NCI-H1048 (cell line): ENCODE data around the gene SEC24A.
"Not testable (repeated sequence)": the region's sequence is repeated elsewhere in the genome, so short reads cannot be mapped to it uniquely, and the experiment has no call there.

ENCODE experiments used
- DNase-seq: peaks from one replicate; lab custom pipeline; 2025; lab: John Stamatoyannopoulos, UW

Gene SEC24A

DNA sequence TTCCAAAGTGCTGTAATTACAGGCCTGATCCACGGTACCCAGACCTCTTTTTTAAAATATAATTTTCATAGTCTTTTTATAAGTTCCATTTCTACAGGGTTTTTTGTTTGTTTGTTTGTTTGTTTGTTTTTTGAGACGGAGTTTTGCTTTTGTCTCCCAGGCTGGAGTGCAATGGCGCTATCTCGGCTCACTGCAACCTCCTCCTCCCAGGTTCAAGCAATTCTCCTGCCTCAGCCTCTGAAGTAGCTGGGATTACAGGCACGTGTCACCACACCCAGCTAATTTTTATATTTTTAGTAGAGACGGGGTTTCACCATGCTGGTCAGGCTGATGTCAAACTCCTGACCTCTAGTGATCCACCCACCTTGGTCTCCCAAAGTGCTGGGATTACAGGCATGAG is 2.1 kb downstream of the SEC24A start:
- not testable (repeated sequence) for DNase-seq

DNA sequence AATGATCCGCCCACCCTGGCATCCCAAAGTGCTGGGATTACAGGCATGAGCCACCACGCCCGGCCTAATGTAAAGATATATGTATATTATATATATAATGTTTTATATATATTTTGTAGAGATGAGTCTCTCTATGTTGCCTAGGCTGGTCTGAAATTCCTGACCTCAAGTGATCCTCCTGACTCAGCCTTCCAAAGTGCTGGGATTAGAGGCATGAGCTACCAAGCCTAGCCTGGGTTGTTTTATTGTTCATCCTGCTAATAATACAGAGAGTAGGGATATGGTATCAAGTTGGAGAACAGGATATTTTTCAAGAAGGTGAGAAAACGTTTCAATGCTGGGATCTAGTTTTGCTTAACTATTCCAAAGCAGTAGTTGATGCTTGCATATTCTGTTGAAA is 2.9 kb downstream of the SEC24A start:
- DNase-seq, result no peak

DNA sequence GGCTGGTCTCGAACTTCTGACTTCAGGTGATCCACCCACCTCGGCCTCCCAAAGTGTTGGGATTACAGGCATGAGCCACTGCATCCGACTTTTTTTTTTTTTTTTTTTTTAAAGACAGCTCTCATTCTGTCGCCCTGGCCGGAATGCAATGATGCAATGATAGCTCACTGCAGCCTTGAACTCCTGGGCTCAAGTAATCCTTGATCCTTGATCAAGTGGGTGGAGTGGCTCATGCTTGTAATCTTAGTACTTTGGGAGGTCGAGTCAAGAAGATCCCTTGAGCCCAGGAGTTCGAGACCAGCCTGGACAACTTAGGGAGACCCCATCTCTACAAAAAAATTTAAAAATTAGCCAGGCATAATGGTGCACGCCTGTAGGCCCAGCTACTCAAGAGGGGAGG is 8.1 kb downstream of the SEC24A start:
- DNase-seq, result no peak

DNA sequence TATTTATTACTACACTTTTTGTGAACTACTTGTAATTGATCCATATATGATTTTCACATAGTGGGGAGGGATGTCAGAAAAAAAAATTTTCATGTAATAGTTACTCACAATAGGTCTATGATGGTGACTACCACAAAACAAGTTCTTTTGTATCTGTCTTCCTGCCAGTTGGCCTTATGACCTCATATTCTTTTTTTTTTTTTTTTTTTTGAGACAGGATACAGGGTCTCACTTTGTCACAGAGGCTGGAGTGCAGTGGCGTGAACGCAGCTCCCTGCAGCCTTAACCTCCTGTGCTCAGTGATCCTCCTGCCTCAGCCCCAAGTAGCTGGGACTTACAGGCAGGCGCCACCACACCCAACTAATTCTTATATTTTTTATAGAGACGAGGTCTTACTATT is 10.9 kb downstream of the SEC24A start:
- DNase-seq, result no peak

DNA sequence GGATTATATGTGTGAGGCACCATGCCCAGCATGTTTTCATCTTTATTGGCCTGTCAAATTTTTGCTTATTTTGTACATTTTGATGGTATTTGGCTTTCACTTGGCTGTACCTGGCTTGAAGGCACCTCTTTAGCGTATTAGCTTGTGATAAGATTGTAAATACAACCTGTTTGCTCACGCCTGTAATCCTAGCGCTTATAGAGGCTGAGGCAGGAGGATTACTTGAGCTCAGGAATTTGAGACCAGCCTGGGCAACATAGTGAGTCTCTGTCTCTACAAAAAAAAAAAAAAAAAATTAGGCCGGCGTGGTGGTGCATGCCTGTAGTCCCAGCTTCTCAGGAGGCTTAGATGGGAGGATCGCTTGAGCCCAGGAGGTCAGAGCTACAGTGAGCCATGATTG is 11.3 kb downstream of the SEC24A start:
- DNase-seq, result no peak

DNA sequence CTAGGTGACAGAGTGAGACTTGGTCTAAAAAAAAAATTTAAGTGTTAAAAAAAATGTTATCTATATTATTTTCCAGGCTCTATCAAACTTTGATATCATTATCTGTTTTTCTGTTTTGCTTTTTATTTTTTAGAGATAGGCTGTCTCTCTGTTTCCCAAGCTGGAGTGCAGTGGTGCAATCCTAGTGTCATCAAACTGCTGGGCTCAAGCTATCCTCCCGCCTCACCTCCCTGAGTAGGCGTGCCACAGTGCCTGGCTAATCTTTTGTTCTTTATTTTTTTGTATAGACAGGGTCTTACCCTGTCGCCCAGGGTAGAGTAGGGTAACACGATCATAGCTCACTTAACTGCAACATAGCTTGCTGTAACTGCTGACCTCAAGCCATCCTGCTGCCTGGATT is 14.4 kb downstream of the SEC24A start:
- DNase-seq, result no peak

DNA sequence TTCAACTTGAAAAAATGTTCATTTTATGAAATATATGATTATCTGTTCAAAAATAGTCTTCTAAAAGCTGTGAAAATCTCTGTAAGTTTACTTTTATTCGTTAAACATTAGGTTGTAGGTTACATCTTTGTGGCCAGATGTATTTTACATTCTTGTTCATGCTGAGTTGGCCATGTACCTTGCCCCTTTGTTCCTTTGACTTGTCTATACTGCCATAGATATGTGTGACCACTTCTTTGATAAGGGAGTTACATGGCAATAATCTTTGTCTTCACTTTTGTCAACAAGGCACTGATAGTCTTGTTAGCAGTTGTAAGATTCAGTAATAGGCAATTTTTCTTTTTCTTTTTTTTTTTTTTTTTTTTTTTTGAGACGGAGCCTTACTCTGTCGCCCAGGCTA is 15.9 kb downstream of the SEC24A start:
- DNase-seq, result no peak

DNA sequence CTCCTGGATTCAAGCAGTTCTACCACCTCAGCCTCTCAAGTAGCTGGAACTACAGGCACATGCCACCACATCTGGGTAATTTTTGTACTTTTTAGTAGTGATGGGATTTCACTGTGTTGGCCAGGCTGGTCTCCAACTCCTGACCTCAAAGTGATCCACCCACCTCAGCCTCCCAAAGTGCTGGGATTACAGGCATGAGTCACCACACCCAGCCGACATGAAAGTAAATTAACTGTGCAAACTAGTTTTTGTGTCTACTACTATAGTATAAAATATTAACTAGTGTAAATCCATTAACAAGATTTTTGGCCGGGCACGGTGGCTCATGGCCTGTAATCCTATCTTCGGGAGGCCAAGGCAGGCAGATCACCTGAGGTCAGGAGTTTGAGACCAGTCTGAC is 25.0 kb downstream of the SEC24A start:
- not testable (repeated sequence) for DNase-seq

DNA sequence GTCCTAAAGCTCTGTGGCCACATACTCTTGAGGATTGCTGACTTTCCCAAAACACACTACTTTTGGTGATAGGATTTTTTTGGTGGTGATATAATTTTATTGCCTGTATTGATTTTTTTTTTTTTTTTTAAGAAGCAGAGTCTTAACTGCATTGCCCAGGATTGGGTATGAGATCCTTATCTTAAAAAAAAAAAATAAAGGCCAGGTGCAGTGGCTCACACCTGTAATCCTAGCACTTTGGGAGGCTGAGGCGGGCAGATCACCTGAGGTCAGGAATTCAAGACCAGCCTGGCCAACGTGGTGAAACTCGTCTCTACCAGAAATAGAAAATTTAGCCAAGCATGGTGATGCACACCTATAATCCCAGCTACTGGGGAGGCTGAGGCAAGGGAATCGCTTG is 28.8 kb downstream of the SEC24A start:
- DNase-seq, result not testable (repeated sequence)

DNA sequence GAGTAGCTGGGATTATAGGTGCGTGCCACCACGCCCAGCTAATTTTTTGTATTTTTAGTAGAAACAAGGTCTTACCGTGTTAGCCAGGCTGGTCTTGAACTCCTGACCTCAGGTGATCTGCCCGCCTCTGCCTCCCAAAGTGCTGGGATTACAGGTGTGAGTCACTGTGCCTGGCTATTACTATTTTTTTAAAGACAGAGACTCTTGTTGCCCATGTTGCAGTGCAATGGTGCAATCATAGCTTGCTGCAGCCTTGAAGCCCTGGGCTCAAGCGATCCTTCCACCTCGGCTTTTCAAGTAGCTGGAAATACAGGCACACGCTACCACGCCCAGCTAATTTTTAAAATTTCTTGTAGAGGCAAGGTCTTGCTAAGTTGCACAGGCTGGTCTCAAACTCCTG is 41.6 kb downstream of the SEC24A start:
- DNase-seq, result not testable (repeated sequence)

DNA sequence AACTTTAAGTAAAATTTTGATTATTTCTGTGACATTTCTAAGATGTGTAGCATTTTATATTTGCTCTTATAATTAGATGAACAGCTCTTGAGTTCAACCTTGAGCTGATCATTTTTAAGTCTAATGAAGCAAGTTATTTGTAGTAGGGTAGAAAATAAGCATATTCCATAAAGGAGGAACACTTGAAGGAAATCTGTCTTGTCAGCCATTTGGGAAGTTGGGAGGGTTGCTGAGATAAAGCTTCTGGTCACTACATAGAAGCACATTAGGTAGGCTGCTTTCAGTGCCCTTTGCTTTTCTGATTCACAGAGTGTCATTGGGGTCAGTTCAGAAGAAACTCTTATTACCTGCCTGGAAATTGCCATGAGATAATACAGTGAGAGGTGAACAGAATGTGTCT is 44.1 kb downstream of the SEC24A start:
- DNase-seq, result no peak

DNA sequence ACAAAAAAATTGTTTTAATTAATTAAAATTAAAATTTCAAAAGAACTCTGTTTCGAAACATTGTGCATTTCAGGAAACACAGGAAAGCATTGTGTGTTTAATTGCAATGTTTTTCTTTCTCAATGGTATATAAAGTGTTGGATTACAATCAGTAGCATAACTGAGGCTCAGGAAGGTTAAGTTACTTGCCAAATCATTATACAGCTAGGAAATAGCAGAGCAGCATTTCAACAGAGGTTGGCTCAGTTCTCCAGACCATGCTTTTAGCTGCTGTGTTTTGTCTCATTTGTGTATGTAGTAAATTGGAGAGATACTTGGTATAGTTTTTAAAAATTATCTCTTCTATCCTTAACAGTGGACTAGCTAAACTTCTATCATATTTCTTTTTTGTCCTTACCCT is 59.7 kb downstream of the SEC24A start:
- DNase-seq, result no peak

DNA sequence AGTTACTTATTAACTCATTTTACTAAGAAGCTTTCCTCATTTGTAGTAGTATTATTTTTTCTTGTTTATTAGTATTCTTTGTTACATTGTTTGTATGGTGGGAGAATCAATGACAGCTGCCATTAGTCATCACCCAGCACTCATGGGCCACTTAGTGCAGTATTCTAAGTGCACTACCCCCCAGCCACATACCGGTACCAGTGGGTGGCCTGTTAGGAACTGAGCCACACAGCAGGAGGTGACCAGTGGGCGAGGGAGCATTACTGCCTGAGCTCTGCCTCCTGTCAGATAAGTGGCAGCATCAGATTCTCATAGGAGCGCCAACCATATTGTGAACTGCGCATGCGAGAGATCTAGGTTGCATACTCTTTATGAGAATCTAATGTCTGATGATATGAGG is 65.5 kb downstream of the SEC24A start:
- DNase-seq, result no peak

DNA sequence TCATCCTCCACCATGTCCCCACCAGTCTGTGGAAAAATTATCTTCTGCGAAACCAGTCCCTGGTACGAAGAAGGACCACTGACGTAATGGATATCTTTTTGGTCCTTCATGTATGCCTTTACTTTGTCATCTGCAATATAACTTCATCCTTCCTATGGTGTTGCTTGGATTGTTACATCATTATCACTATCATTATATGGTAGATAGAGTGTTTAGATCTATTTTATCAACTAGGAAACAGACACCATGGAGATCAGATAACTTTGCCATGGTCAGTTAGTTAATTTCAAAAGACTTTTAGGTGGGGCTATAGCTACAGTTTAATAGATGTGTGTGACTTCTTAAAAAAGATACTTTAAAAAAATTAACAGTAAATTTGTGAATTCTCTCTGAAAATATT is 66.0 kb downstream of the SEC24A start:
- no peak for DNase-seq

DNA sequence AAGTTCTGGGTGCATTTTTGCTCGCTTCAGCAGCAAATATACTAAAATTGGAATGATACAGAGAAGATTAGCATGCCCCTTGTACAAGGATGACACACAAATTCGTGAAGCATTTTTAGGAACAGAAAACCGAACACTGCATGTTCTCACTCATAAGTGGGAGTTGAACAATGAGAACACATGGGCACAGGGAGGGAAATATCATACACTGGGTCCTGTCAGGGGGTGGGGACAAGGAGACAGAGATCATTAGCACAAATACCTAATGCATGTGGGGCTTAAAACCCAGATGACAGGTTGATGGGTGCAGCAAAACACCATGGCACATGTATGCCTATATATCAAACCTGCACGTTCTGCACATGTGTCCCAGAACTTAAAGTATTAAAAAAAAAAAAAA is 66.9 kb downstream of the SEC24A start:
- DNase-seq, result not testable (repeated sequence)

DNA sequence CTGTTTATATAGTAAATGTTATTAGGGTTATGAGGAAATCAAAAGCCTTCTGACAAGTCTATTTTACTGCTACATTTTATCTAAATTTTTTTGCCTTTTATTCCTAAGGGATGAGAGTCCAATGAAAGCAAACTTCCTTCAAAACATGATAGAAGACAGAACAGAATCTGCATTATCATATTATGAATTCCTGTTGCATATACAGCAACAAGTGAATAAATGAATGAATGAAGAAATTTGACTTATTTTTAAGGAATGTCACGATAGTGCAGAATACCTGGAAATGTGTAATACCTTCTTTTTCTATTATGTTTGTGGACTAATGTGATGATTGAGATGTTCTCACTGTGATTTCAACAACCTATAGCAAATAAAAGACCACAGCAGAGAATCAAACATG is 76.3 kb downstream of the SEC24A start:
- DNase-seq, result no peak

DNA sequence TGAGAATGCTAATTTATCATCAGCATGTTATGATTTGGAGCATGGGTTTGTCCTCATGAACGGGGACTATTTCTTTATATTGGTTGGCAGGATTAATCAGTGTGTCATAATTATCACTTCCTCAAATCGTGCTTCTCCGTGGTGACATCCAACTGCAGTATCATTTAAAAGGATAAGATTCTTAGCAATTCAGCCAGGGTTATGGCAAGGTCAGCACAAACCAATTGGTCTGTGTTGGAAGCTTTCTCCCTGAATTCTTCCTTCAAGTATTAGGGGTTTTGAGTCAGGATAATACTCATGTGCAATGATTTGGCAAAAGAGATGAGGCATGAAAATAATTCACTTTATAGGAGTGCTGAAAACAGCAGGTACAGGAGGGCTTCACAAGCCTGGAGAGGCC is 84.2 kb downstream of the SEC24A start:
- DNase-seq, result no peak

DNA sequence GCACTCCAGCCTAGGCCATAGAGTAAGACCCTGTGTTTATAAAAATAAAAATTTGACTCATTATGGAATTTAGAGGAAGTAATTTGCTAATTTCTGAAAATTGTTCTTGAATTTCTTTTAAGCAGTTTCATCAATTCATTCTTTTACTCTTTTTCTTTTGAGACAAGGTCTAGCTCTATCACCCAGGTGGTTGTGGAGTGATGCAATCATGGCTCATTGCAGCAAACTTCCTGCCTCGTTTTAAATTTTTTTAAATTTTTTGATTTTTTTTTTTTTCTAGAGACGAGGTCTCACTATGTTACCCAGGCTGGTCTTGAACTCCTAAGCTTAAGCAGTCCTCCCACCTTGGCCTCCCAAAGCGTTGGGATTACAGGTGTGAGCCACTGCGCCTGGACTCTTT is 86.7 kb downstream of the SEC24A start:
- DNase-seq, result no peak

DNA sequence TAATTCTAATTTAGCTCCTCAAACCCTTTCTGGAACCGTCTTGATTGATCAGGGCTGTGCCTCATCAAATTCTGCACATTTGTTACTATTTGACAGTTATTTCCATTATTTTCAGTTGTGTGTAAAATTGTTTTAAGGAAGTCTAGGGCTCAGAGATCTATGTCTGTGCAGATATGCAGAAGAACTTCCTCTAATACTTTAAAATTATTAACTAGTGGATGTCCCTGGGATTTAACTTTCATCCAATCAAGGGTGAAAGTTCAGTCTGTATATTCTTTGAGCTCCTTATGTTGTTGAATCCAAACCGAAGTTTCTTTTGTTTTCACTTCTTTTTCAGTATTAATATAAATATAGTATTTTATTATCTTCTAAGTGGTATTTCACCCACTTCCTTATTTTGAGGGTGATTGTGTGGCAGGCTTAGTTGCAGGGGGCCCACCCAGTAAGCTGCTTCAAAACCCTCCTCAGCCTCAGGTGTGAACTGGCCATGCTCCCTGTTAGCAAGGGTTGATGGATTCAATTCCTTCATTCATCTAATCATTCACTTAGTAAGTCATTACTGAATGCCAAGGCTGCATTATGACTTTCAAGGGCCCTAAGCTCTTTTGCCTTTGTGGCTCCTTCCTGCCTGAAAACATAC is 87.7 kb downstream of the SEC24A start:
- DNase-seq, result no peak

DNA sequence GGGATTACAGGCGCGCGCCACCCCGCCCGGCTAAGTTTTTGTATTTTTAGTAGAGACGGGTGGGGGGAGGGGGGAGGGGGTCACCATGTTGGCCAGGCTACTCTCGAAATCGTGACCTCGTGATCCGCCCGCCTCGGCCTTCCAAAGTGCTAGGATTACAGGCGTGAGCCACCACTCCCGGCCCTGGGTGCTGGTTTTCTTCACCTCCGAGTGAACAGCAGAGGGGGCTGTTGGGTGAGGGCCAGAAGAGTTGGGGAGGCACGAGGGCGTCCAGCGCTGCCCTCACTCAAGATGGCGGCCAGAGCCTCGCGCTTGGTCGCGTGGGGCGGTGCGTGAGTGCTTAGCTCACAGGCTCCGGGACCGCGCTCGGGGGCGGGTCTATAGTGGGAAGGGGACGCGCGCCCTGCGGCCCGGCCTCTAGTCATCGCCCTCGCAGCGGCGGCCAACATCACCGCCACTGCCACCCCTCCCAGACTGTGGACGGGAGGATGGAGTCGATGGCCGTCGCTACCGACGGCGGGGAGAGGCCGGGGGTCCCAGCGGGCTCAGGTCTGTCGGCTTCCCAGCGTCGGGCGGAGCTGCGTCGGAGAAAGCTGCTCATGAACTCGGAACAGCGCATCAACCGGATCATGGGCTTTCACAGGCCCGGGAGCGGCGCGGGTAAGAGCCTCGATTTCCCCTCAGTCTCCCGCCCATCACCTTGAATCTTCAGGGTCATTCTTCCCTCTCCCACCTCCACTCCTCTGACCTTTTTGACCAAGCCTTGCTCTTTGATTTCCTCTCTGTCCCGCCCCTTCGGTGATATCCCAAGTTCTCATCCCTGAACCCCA is 89.8 kb downstream of the SEC24A start, which contains the start of gene CAMLG:
Gene CAMLG, plus strand, starts transcription at position 416 of the 830 bp plus-strand sequence. Its CDS starts 73 bp downstream, at position 489.
- peak; percentile 89 for DNase-seq

DNA sequence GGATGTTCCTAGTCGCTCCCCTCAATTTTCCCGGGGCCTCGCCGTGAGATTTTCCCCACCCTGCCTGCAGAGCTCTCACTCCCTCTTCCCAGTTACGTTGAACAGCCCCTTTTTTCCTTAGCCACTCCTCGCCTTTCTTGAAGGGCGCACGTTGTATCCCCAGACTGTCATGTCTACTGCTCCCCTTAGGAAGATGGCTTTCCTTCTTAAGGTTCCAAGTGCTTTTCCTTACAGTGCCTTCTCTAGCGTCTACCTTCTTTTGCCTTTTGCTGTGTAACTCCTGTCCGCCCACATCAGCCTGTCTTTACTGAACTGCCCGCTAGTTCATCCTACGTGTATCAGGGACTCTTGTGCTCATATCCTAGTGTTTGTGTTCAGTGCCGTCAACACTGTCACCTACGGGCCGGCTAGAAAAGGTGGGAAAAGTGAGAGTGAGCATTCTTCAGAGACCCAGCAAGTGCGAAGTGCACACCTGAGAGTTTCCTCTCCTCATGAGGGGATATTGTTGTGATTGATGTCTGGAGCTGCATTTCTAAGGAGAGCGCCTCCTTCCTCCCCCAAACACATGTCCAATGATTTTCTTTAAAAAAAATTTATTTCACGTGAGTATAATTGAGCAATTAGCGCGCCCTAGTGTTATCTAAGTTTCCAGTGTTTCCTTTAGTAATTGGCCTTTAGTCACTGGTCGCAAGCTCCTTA is 90.5 kb downstream of the SEC24A start:
- no peak for DNase-seq

DNA sequence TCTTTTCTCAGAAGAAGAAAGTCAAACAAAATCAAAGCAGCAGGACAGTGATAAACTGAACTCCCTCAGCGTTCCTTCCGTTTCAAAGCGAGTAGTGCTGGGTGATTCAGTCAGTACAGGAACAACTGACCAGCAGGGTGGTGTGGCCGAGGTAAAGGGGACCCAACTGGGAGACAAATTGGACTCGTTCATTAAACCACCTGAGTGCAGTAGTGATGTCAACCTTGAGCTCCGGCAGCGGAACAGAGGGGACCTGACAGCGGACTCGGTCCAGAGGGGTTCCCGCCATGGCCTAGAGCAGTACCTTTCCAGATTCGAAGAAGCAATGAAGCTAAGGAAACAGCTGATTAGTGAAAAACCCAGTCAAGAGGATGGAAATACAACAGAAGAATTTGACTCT is 92.5 kb downstream of the SEC24A start:
- DNase-seq, result no peak

DNA sequence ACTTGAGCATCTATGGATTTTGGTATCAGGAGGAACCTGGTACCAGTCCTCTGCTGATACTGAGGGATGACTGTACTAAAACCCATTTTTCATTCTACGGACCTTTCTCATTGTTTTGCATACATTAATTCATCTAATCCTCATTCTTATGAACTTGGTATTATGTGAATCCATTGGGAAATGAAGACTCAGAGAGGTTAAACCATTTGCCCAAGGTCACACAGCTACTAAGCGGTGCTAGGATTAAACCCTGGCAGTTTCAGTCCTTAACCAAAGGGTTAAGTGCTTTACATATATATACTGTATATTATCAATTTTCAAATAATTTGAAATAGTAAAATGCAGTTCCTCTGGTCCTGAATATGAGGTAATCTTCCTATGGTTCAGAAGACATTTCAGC is 93.5 kb downstream of the SEC24A start:
- DNase-seq, result no peak
